Liver (tissue), 3 donors: Measurements from ENCODE around the gene NLGN4X.

ENCODE experiments used
- CTCF ChIP-seq: fragments of 150-350 bp; IDR thresholded peaks from 2 replicates; pipeline ENCODE4 v1.5.1; 2017; ENCODE audit warnings: improper control_type of control experiment, low read depth, low read length; ENCODE audit not compliant: missing input control
- REST ChIP-seq: IDR thresholded peaks from 2 replicates; pipeline ENCODE4 v1.6.1; 2016; ENCODE audit warnings: antibody characterized with exemption, mild to moderate bottlenecking
- RXRA ChIP-seq, 2 donors: IDR thresholded peaks; 2 replicates each; pipeline ENCODE4 v1.6.1; 2017 to 2018; ENCODE audit warnings: antibody characterized with exemption in 2 of 2, mild to moderate bottlenecking in 1 of 2
- SP1 ChIP-seq: IDR thresholded peaks from 2 replicates; pipeline ENCODE4 v1.6.1; 2018; ENCODE audit warnings: antibody characterized with exemption, mild to moderate bottlenecking
- TAF1 ChIP-seq: conservative IDR thresholded peaks from 2 replicates; pipeline ENCODE4 v1.6.1; 2016; ENCODE audit warnings: antibody characterized with exemption, mild to moderate bottlenecking
- YY1 ChIP-seq: IDR thresholded peaks from 2 replicates; pipeline ENCODE4 v1.6.1; 2016; ENCODE audit warnings: antibody characterized with exemption, mild to moderate bottlenecking
- donor health status: healthy.
- donor health status: healthy.

GRCh38 chrX:5976332-5976731 is 252.3 kb downstream of the NLGN4X start:
- TF ChIP-seq RXRA (IDR thresholded peaks at IDR 0.05): no peak
- TF ChIP-seq TAF1: no peak
- TF ChIP-seq CTCF: no peak
- no peak for TF ChIP-seq REST
- TF ChIP-seq YY1: no peak
- no peak for TF ChIP-seq SP1
